Ishikawa (cell line): ENCODE results near the gene ITPR2.

Experiments used
- CEBPB ChIP-seq: IDR thresholded peaks from 2 replicates; pipeline ENCODE4 v1.6.1; 2012
- CREB1 ChIP-seq: IDR thresholded peaks from 2 replicates; pipeline ENCODE4 v1.6.1; 2012; ENCODE audit warnings: low read depth
- EGR1 ChIP-seq: IDR thresholded peaks from 2 replicates; pipeline ENCODE4 v1.6.1; 2012
- EP300 ChIP-seq: IDR thresholded peaks from 2 replicates; pipeline ENCODE4 v1.6.1; 2012; ENCODE audit warnings: borderline replicate concordance
- FOXM1 ChIP-seq: IDR thresholded peaks from 2 replicates; pipeline ENCODE4 v1.6.1; 2012; ENCODE audit warnings: low read depth, borderline replicate concordance
- MAX ChIP-seq: IDR thresholded peaks from 2 replicates; pipeline ENCODE4 v1.6.1; 2012
- NFIC ChIP-seq: IDR thresholded peaks from 2 replicates; pipeline ENCODE4 v1.6.1; 2012
- RAD21 ChIP-seq: IDR thresholded peaks from 2 replicates; pipeline ENCODE4 v1.6.1; 2012; ENCODE audit warnings: low read depth
- REST ChIP-seq: IDR thresholded peaks from 2 replicates; pipeline ENCODE4 v1.6.1; 2012; ENCODE audit warnings: low read depth, mild to moderate bottlenecking
- TAF1 ChIP-seq: IDR thresholded peaks from 2 replicates; pipeline ENCODE4 v1.6.1; 2012; ENCODE audit warnings: low read depth, mild to moderate bottlenecking
- TCF12 ChIP-seq: IDR thresholded peaks from 2 replicates; pipeline ENCODE4 v1.6.1; 2012; ENCODE audit warnings: low read depth
- TEAD4 ChIP-seq: IDR thresholded peaks from 2 replicates; pipeline ENCODE4 v1.6.1; 2012
- USF1 ChIP-seq: IDR thresholded peaks from 2 replicates; pipeline ENCODE4 v1.6.1; 2012
- YY1 ChIP-seq: IDR thresholded peaks from 2 replicates; pipeline ENCODE4 v1.6.1; 2012; ENCODE audit warnings: low read depth
- ZBTB7A ChIP-seq: IDR thresholded peaks from 2 replicates; pipeline ENCODE4 v1.6.1; 2012; ENCODE audit warnings: low read depth

The ITPR2 gene

GRCh38 chr12:26469421-26470180, 363.4 kb downstream of the ITPR2 start:
- TF ChIP-seq RAD21 = no peak
- TF ChIP-seq TEAD4 = no peak
- no peak for TF ChIP-seq YY1
- no peak for TF ChIP-seq USF1
- no peak for TF ChIP-seq CEBPB
- TF ChIP-seq EGR1 = no peak
- no peak for TF ChIP-seq REST

GRCh38 chr12:26467351-26467750, 365.6 kb downstream of the ITPR2 start:
- TF ChIP-seq TEAD4 = no peak
- no peak for TF ChIP-seq USF1
- no peak for TF ChIP-seq MAX
- no peak for TF ChIP-seq RAD21
- no peak for TF ChIP-seq FOXM1
- TF ChIP-seq YY1 = no peak
- TF ChIP-seq ZBTB7A = no peak
- TF ChIP-seq CEBPB = no peak
- no peak for TF ChIP-seq REST
- TF ChIP-seq NFIC = no peak
- TF ChIP-seq TCF12 = no peak
- TF ChIP-seq EGR1 = no peak
- no peak for TF ChIP-seq CREB1
- no peak for TF ChIP-seq TAF1
- no peak for TF ChIP-seq EP300

- TF ChIP-seq USF1 (no peak), YY1 (no peak), TAF1 (no peak), CREB1 (no peak), ZBTB7A (no peak), CEBPB (no peak), EGR1 (no peak), MAX (no peak), NFIC (no peak), FOXM1 (no peak), TEAD4 (no peak), TCF12 (no peak), RAD21 (no peak), REST (no peak), EP300 (no peak)
Measured at GRCh38 chr12:26466726-26467125, 366.3 kb downstream of the ITPR2 start.

GRCh38 chr12:26465419-26466097, 367.4 kb downstream of the ITPR2 start:
- no peak for TF ChIP-seq EGR1
- TF ChIP-seq CEBPB = no peak
- TF ChIP-seq REST = no peak
- TF ChIP-seq YY1 = no peak
- no peak for TF ChIP-seq EP300
- no peak for TF ChIP-seq TCF12
- TF ChIP-seq USF1 = no peak
- no peak; the same call in 1 of the 2 replicates for TF ChIP-seq RAD21
- TF ChIP-seq TEAD4 = no peak
- no peak for TF ChIP-seq ZBTB7A
- no peak for TF ChIP-seq TAF1
- TF ChIP-seq NFIC = no peak
- TF ChIP-seq CREB1 = no peak
- TF ChIP-seq MAX = no peak
- no peak for TF ChIP-seq FOXM1
